Fibroblast of lung (primary cell): ENCODE measurements around the gene ANGPTL2.

Experiments used
- CTCF ChIP-seq, 2 donors: IDR thresholded peaks in 1 of 2; conservative IDR thresholded peaks in 1 of 2; 1 replicate in 1 of 2; 2 replicates in 1 of 2; pipeline ENCODE4 v1.5.1; 2011 to 2012; ENCODE audit warnings: low read length in 2 of 2, control low read depth in 1 of 2, inconsistent platforms in 1 of 2, low read depth in 1 of 2, mild to moderate bottlenecking in 1 of 2
- EZH2 ChIP-seq: IDR thresholded peaks from 2 replicates; pipeline ENCODE4 v1.5.1; 2012; ENCODE audit warnings: low read length, control low read depth, mild to moderate bottlenecking; ENCODE audit errors: missing control alignments

- no peak for TF ChIP-seq CTCF (conservative IDR thresholded peaks at IDR 0.05 in 1 of 2, IDR thresholded peaks at IDR 0.05 in 1 of 2; ENCODE audit: low read depth in 1 of 2, low read length in 2 of 2)
- TF ChIP-seq EZH2 = no peak
These were observed 42.8 kb downstream of the ANGPTL2 start for GRCh38 chr9:127079446-127080140.
